Neural progenitor cell (in vitro differentiated cells): Measurements from ENCODE around the gene AK5. TPM values are rescaled to one million over a fixed set of nuclear protein-coding genes. Genes with fewer than 3 reads are reported as not detected.

Experiments used
- DNase-seq: peaks from one replicate; pipeline ENCODE4 v3.0.0-alpha.2; 2016; ENCODE audit warnings: low spot score
- H2AFZ ChIP-seq: fragments of 200-600 bp; sonication (generic); replicated peaks from 2 replicates; pipeline ENCODE4 v1.6.1; 2016; ENCODE audit warnings: antibody characterized with exemption
- H3F3A ChIP-seq: fragments of 200-600 bp; sonication (generic); 2 replicates; pipeline ENCODE4 v1.6.1; 2016; ENCODE audit warnings: antibody characterized with exemption, low read depth
- H3K27ac ChIP-seq: fragments of 200-600 bp; sonication (generic); 2 replicates; pipeline ENCODE4 v1.5.1; 2016; ENCODE audit warnings: mild to moderate bottlenecking
- H3K27me3 ChIP-seq: fragments of 200-600 bp; sonication (generic); 2 replicates; pipeline ENCODE4 v1.6.1; 2016; ENCODE audit warnings: mild to moderate bottlenecking, moderate library complexity
- H3K36me3 ChIP-seq: fragments of 200-600 bp; sonication (generic); 2 replicates; pipeline ENCODE4 v1.5.1; 2016
- H3K4me1 ChIP-seq: fragments of 200-600 bp; sonication (generic); 2 replicates; pipeline ENCODE4 v1.6.1; 2016; ENCODE audit warnings: mixed run types
- H3K4me2 ChIP-seq: fragments of 200-600 bp; sonication (generic); 2 replicates; pipeline ENCODE4 v1.6.1; 2016
- H3K4me3 ChIP-seq: fragments of 200-600 bp; sonication (generic); 2 replicates; pipeline ENCODE4 v1.5.1; 2016
- H3K79me2 ChIP-seq: fragments of 200-600 bp; sonication (generic); 2 replicates; pipeline ENCODE4 v1.6.1; 2016; ENCODE audit warnings: low read depth
- H3K9ac ChIP-seq: fragments of 200-600 bp; sonication (generic); 2 replicates; pipeline ENCODE4 v1.6.1; 2016
- H3K9me3 ChIP-seq: fragments of 200-600 bp; sonication (generic); 2 replicates; pipeline ENCODE4 v1.5.1; 2016; ENCODE audit warnings: low read depth
- H4K20me1 ChIP-seq: fragments of 200-600 bp; sonication (generic); 2 replicates; pipeline ENCODE4 v1.6.1; 2016; ENCODE audit warnings: low read depth
- H3K27ac Mint-ChIP-seq: 3 replicates; pipeline ENCODE4 v1.8.0; 2021; ENCODE audit warnings: mixed read lengths
- H3K27me3 Mint-ChIP-seq: 2 replicates; pipeline ENCODE4 v1.8.0; 2022; ENCODE audit warnings: low read depth, mild to moderate bottlenecking, inconsistent platforms, moderate library complexity, mixed read lengths; ENCODE audit not compliant: insufficient read depth
- H3K36me3 Mint-ChIP-seq: 3 replicates; pipeline ENCODE4 v1.8.0; 2021; ENCODE audit warnings: mixed read lengths
- H3K4me1 Mint-ChIP-seq: 3 replicates; pipeline ENCODE4 v1.8.0; 2021; ENCODE audit warnings: mixed read lengths
- H3K4me3 Mint-ChIP-seq: 3 replicates; pipeline ENCODE4 v1.8.0; 2021; ENCODE audit warnings: mild to moderate bottlenecking, moderate library complexity, mixed read lengths
- H3K9me3 Mint-ChIP-seq: 3 replicates; pipeline ENCODE4 v1.8.0; 2020; ENCODE audit warnings: mixed read lengths
- EZH2 ChIP-seq: fragments of 200-600 bp; sonication (generic); IDR thresholded peaks from 2 replicates; pipeline ENCODE4 v1.6.1; 2017; ENCODE audit warnings: antibody characterized with exemption, mild to moderate bottlenecking, moderate library complexity
- EZH2phosphoT487 ChIP-seq: fragments of 200-600 bp; sonication (generic); IDR thresholded peaks from 2 replicates; pipeline ENCODE4 v1.6.1; 2017; ENCODE audit warnings: antibody characterized with exemption
- total RNA-seq: library from RNA; depleted of rRNA; stranded (reverse); fragments of >200 nt; gene quantifications from 2 replicates; pipeline ENCODE4 v1.2.3, GENCODE V29; 2015; ENCODE audit warnings: low replicate concordance
- TF ChIP-seq, protein P1 (sequence below): fragments of 200-600 bp; sonication (generic); IDR thresholded peaks from 2 replicates; pipeline ENCODE4 v1.5.1; 2017; ENCODE audit warnings: antibody characterized with exemption, mild to moderate bottlenecking

Gene AK5
- total RNA-seq, 1 donor from 2014 or later, result 1.8 TPM

DNA sequence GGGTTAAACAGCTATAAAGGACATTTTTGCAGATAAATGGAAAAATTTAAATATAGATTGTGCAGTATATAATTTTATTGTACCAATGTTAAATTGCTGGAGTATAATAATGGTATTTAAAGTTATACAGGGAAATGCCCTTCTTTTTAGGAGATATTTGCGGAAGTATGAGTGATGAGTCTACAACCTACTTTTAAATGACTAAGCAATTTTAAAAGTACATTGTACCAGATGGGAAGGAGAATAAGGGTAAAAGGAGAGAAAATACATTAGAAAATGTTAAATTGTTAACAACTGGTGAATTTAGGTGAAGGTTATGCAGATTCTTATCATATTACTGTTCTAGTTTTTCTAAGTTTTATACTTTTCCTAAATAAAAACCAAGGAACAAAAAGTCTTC lies 308.8 kb downstream of the AK5 start:
- Mint-ChIP-seq H3K4me3 (no peak overlapping the region), H3K4me1 (no peaks in the 10 kb centered on the region), H3K36me3 (peaks cover 11% of the 10 kb centered on the region)

DNA sequence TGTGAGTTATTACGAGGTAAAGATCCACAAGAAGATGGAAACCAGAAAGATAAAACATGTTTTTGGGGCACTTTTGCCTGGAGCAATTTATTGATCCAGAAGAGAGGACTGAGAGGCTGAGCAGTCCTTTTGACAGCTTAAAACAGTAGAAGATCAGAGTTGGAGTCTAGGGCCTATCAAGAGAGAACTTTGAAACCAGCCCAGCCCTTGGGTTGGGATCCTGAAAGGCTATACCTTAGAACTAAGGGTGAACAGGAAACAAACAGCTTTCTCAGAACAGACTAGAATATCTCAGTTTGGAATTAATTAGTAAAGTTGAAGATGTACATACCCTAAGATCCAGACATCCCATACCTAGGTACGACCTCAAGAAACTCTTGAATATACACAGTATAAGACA lies 311.1 kb downstream of the AK5 start:
- Histone ChIP-seq H3K36me3 (no peaks in the 10 kb centered on the region), H3K27me3 (no peaks in the 10 kb centered on the region), H3K9me3 (no peaks in the 10 kb centered on the region), H3K9ac (no peak overlapping the region), H2AFZ (no peak overlapping the region), H3F3A (no peaks in the 10 kb centered on the region), H3K79me2 (no peaks in the 10 kb centered on the region), H3K4me2 (no peak overlapping the region), H3K4me3 (no peak overlapping the region), H3K4me1 (no peaks in the 10 kb centered on the region), H4K20me1 (no peaks in the 10 kb centered on the region), H3K27ac (no peak overlapping the region)
- Mint-ChIP-seq H3K4me3 (no peak overlapping the region), H3K27ac (no peak overlapping the region), H3K27me3 (no peaks in the 10 kb centered on the region), H3K36me3 (peaks cover 11% of the 10 kb centered on the region), H3K9me3 (no peaks in the 10 kb centered on the region), H3K4me1 (no peaks in the 10 kb centered on the region)
- DNase-seq, result no peak
- TF ChIP-seq, protein P1, sequence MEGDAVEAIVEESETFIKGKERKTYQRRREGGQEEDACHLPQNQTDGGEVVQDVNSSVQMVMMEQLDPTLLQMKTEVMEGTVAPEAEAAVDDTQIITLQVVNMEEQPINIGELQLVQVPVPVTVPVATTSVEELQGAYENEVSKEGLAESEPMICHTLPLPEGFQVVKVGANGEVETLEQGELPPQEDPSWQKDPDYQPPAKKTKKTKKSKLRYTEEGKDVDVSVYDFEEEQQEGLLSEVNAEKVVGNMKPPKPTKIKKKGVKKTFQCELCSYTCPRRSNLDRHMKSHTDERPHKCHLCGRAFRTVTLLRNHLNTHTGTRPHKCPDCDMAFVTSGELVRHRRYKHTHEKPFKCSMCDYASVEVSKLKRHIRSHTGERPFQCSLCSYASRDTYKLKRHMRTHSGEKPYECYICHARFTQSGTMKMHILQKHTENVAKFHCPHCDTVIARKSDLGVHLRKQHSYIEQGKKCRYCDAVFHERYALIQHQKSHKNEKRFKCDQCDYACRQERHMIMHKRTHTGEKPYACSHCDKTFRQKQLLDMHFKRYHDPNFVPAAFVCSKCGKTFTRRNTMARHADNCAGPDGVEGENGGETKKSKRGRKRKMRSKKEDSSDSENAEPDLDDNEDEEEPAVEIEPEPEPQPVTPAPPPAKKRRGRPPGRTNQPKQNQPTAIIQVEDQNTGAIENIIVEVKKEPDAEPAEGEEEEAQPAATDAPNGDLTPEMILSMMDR, result no peak
- TF ChIP-seq EZH2 (no peak), EZH2phosphoT487 (no peak)

More for the DNA sequence above, 308.8 kb downstream of the AK5 start:
- Histone ChIP-seq H2AFZ (no peak overlapping the region), H3K79me2 (no peaks in the 10 kb centered on the region), H3K4me3 (no peak overlapping the region), H3K27ac (no peak overlapping the region), H3F3A (no peaks in the 10 kb centered on the region), H3K36me3 (no peaks in the 10 kb centered on the region), H3K4me1 (no peaks in the 10 kb centered on the region), H3K9me3 (no peaks in the 10 kb centered on the region), H3K9ac (no peak overlapping the region), H4K20me1 (peaks cover 6% of the 10 kb centered on the region), H3K27me3 (no peaks in the 10 kb centered on the region), H3K4me2 (no peak overlapping the region)
- no peaks in the 10 kb centered on the region for H3K27me3 Mint-ChIP-seq
- TF ChIP-seq EZH2 (no peak), EZH2phosphoT487 (no peak)
- TF ChIP-seq, protein P1, result no peak
- no peak overlapping the region for H3K27ac Mint-ChIP-seq
- DNase-seq, result no peak
- H3K9me3 Mint-ChIP-seq, result no peaks in the 10 kb centered on the region

DNA sequence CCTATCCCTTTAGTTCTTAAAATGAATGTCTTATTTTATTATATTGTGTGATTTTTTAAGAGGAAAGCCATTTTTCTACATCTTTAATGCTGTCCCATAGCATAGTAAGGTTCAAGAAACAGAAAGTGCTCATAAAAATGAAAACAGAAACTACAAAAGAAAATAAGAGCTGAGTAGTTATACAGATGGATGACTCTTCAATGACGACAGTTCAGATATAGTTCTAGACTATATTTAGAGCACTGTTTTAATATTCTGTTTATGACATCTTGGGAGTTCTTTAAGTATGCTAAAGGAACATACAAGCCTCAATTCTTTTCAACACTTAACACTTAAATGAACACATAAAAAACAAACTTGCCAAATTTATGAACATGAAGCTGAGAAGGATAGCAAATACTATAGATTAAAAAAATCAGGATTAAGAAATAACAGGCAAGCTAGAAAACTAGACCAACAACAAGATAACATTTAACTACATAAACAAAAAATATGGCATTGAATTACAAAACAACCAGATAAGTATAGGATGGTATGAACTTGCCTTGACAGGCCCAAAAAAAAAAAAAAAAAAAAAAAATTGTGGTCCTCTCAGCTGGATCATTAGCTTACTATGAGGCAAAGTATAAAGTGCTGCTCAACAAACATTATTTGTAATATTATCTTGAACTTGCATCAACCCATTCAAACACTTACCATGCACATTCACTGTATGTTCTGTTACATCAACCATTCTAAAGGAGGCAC lies 312.7 kb downstream of the AK5 start:
- Histone ChIP-seq H2AFZ (no peak overlapping the region), H3K27me3 (no peaks in the 10 kb centered on the region), H3K27ac (no peak overlapping the region), H3K79me2 (no peaks in the 10 kb centered on the region), H3K4me1 (no peaks in the 10 kb centered on the region), H3F3A (no peaks in the 10 kb centered on the region), H3K4me2 (no peak overlapping the region), H3K36me3 (no peaks in the 10 kb centered on the region), H3K9me3 (no peaks in the 10 kb centered on the region), H4K20me1 (no peaks in the 10 kb centered on the region), H3K4me3 (no peak overlapping the region), H3K9ac (no peak overlapping the region)
- no peaks in the 10 kb centered on the region for H3K9me3 Mint-ChIP-seq
- H3K36me3 Mint-ChIP-seq, result peaks cover 8% of the 10 kb centered on the region
- TF ChIP-seq, protein P1, result no peak
- no peak for TF ChIP-seq EZH2
- no peak for TF ChIP-seq EZH2phosphoT487
- H3K4me1 Mint-ChIP-seq, result no peaks in the 10 kb centered on the region
- no peak overlapping the region for H3K4me3 Mint-ChIP-seq
- no peaks in the 10 kb centered on the region for H3K27me3 Mint-ChIP-seq
- H3K27ac Mint-ChIP-seq, result no peak overlapping the region
- no peak for DNase-seq
